HG03575 (cell line): ENCODE results near the gene ANKS1B.
"Not testable (repeated sequence)": the region's sequence is repeated elsewhere in the genome, so short reads cannot be mapped to it uniquely, and the experiment has no call there.

Source experiments
- ATAC-seq: cut with Tn5 transposase; IDR thresholded peaks from one replicate; pipeline ENCODE4 v1.9.1; 2021; ENCODE audit not compliant: unreplicated experiment, insufficient number of reproducible peaks, low FRiP score; ENCODE audit errors: extremely low read depth

The ANKS1B gene

GRCh38 chr12:99648183-99648582, 336.6 kb downstream of the ANKS1B start:
- ATAC-seq = no peak

GRCh38 chr12:99647453-99647852, 337.3 kb downstream of the ANKS1B start, which contains the start of gene GARIN6:
GARIN6 (plus strand) TSS chr12:99647753; CDS start chr12:99648175, 422 bp downstream.
- ATAC-seq = no peak

- ATAC-seq = no peak
Observed at GRCh38 chr12:99644629-99645028, 340.1 kb downstream of the ANKS1B start.

- no peak for ATAC-seq
Observed at GRCh38 chr12:99627459-99627858, 357.3 kb downstream of the ANKS1B start.

- ATAC-seq = not testable (repeated sequence)
Observed at GRCh38 chr12:99624591-99624990, 360.1 kb downstream of the ANKS1B start.

GRCh38 chr12:99620159-99620479, 364.6 kb downstream of the ANKS1B start:
- ATAC-seq = no peak

- ATAC-seq = peak; percentile 70
Observed at GRCh38 chr12:99619389-99620158, 365.2 kb downstream of the ANKS1B start.

GRCh38 chr12:99618657-99619056, 366.1 kb downstream of the ANKS1B start:
- ATAC-seq = no peak

- ATAC-seq = no peak
Observed at GRCh38 chr12:99611599-99611998, 373.1 kb downstream of the ANKS1B start.

- no peak for ATAC-seq
Observed at GRCh38 chr12:99611117-99611516, 373.6 kb downstream of the ANKS1B start.

- no peak for ATAC-seq
Observed at GRCh38 chr12:99609455-99610181, 375.1 kb downstream of the ANKS1B start.

- peak; percentile 72 for ATAC-seq
Observed at GRCh38 chr12:99600388-99600787, 384.3 kb downstream of the ANKS1B start.

- no peak for ATAC-seq
Observed at GRCh38 chr12:99598785-99599184, 386.0 kb downstream of the ANKS1B start.

GRCh38 chr12:99596762-99597161, 388.0 kb downstream of the ANKS1B start:
- ATAC-seq = no peak

- ATAC-seq = not testable (repeated sequence)
Observed at GRCh38 chr12:99577125-99577524, 407.6 kb downstream of the ANKS1B start.

GRCh38 chr12:99573980-99574379, 410.8 kb downstream of the ANKS1B start:
- ATAC-seq = no peak

- ATAC-seq = no peak
Observed at GRCh38 chr12:99567072-99567471, 417.7 kb downstream of the ANKS1B start.

GRCh38 chr12:99558109-99558508, 426.6 kb downstream of the ANKS1B start:
- no peak for ATAC-seq

- no peak for ATAC-seq
Observed at GRCh38 chr12:99553461-99553860, 431.3 kb downstream of the ANKS1B start.

- ATAC-seq = no peak
Observed at GRCh38 chr12:99552022-99552421, 432.7 kb downstream of the ANKS1B start.
